Uterus (tissue), 4 donors: ENCODE measurements around the gene OR1A1. TPM values are rescaled to one million over a fixed set of nuclear protein-coding genes. Genes with fewer than 3 reads are reported as not detected.

Source experiments
- DNase-seq, 2 donors: peaks; one replicate each; pipeline ENCODE4 v3.0.0-alpha.2; 2019 to 2020
- H3K27ac ChIP-seq, 2 donors: fragments of 200-600 bp; sonication (generic); 1 replicate in 1 of 2; 2 replicates in 1 of 2; pipeline ENCODE4 v1.5.1; 2016 to 2018
- H3K27me3 ChIP-seq, 2 donors: fragments of 200-600 bp; sonication (generic); one replicate each; pipeline ENCODE4 v1.5.1; 2018 to 2019; ENCODE audit warnings: control low read depth in 1 of 2
- H3K36me3 ChIP-seq, 2 donors: fragments of 200-600 bp; sonication (generic); one replicate each; pipeline ENCODE4 v1.5.1; 2019; ENCODE audit warnings: control low read depth in 1 of 2
- H3K4me1 ChIP-seq, 2 donors: fragments of 200-600 bp; sonication (generic); one replicate each; pipeline ENCODE4 v1.5.1; 2018 to 2019; ENCODE audit warnings: control low read depth in 1 of 2
- H3K4me3 ChIP-seq, 2 donors: fragments of 200-600 bp; sonication (generic); 1 replicate in 1 of 2; 2 replicates in 1 of 2; pipeline ENCODE4 v1.5.1; 2018 to 2019; ENCODE audit warnings: mild to moderate bottlenecking in 1 of 2
- H3K9me3 ChIP-seq, 2 donors: fragments of 200-600 bp; sonication (generic); one replicate each; pipeline ENCODE4 v1.5.1; 2019; ENCODE audit warnings: control low read depth in 1 of 2
- POLR2A ChIP-seq, 2 donors: fragments of 450-650 bp; IDR thresholded peaks; one replicate each; pipeline ENCODE4 v1.6.1; 2016; ENCODE audit warnings: antibody characterized with exemption in 2 of 2, mild to moderate bottlenecking in 1 of 2, moderate library complexity in 1 of 2
- intact Hi-C: fragments of 100-400 bp; cut with DNase I; formaldehyde crosslinking; loops from one replicate; pipeline ENCODE4 v1.15.1; 2023; ENCODE audit warnings: low total_unique reads
- total RNA-seq, 4 donors: library from RNA; depleted of rRNA in 3 of 4; stranded (reverse); fragments of >200 nt in 3 of 4; gene quantifications; one replicate each; pipeline versions ENCODE4 v1.1.0 to v1.2.4, GENCODE V29; 2014 to 2023
- TF ChIP-seq, protein P1 (sequence below), 4 experiments: fragments of 200-600 bp in 2 of 4; fragments of 450-650 bp in 2 of 4; sonication (generic) in 2 of 4; IDR thresholded peaks; one replicate each; pipeline ENCODE4 v1.5.1; 2016 to 2019; ENCODE audit warnings: antibody characterized with exemption in 4 of 4, mild to moderate bottlenecking in 2 of 4, moderate library complexity in 1 of 4
- donor health status: DM: yes; HTN: yes; CAD: no.

The OR1A1 gene
- total RNA-seq, 4 donors from 2014 or later: not detected

DNA sequence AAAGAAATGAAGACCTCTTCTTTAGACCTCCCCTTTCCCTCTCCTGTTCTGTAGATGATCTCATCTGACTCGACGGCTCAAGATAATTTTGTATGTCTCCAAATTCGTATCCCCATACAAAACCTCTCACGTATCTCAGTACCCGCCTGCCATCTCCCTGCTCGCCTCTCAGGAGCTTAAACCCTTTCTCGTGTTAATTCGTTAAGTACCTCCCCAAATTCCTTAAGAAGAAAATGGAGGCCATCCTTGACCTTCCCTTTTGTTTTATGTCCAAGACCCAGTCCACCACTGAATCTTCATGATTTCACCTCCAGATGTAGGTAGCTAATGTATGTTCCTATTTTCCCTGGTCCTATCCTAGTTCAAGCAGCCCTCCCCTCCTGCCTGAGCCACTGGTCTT, 49.1 kb downstream of the OR1A1 start:
- no peak for TF ChIP-seq POLR2A (IDR thresholded peaks at IDR 0.05)
- TF ChIP-seq, protein P1, sequence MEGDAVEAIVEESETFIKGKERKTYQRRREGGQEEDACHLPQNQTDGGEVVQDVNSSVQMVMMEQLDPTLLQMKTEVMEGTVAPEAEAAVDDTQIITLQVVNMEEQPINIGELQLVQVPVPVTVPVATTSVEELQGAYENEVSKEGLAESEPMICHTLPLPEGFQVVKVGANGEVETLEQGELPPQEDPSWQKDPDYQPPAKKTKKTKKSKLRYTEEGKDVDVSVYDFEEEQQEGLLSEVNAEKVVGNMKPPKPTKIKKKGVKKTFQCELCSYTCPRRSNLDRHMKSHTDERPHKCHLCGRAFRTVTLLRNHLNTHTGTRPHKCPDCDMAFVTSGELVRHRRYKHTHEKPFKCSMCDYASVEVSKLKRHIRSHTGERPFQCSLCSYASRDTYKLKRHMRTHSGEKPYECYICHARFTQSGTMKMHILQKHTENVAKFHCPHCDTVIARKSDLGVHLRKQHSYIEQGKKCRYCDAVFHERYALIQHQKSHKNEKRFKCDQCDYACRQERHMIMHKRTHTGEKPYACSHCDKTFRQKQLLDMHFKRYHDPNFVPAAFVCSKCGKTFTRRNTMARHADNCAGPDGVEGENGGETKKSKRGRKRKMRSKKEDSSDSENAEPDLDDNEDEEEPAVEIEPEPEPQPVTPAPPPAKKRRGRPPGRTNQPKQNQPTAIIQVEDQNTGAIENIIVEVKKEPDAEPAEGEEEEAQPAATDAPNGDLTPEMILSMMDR (IDR thresholded peaks at IDR 0.05): no peak
- no peaks in the 10 kb centered on the region for H3K27me3 ChIP-seq
- intact Hi-C loops: no loop called here
- no peak for DNase-seq
- no peaks in the 10 kb centered on the region for H3K4me1 ChIP-seq
- no peak overlapping the region for H3K4me3 ChIP-seq
- no peaks in the 10 kb centered on the region for H3K36me3 ChIP-seq
- no peaks in the 10 kb centered on the region for H3K9me3 ChIP-seq
- H3K27ac ChIP-seq: no peak overlapping the region

DNA sequence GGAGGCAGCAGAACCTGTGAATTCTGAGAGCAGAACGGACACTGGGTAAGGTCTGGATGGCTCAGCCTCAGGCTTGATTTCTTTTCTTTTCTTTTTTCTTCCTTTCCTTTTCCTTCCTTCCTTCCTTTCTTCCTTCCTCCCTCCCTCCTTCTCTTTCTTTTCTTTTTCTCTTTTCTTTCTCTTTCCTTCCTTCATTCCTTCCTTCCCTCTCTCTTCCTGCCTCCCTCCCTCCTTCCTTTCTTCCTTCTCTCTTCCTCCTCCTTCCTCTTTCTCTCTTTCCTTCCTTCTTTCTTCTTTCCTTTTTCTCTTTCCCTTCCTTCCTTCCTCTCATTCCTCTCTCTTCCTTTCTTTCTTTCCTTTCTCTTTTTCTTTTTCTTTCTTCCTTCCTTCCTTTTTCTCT, 52.7 kb downstream of the OR1A1 start:
- Histone ChIP-seq H3K36me3 (no peaks in the 10 kb centered on the region), H3K4me1 (no peaks in the 10 kb centered on the region), H3K9me3 (no peaks in the 10 kb centered on the region), H3K27me3 (no peaks in the 10 kb centered on the region), H3K4me3 (no peak overlapping the region), H3K27ac (no peak overlapping the region)
- intact Hi-C loops: no loop called here
- no peak for DNase-seq
- no peak for TF ChIP-seq POLR2A (IDR thresholded peaks at IDR 0.05)
- TF ChIP-seq, protein P1 (IDR thresholded peaks at IDR 0.05): no peak

DNA sequence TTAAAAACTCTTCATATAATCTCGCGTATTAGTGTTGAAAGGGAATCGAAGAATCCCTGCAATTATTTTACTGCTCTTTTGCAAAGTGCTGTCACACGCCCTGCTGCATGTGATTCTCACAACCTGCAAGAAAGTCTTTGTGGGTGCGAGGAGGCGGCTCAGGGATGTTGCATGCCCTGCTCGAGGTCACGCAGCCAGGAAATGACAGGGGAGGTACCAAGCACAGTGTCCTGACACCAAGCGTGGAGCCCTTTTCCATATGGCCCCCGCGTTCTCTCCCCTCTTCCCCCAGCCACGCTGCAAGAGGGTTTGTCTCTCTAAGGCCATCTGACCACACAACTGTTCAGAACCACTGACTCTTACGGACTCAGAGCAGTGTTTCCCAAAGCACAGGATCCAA, 53.1 kb downstream of the OR1A1 start:
- no peaks in the 10 kb centered on the region for H3K4me1 ChIP-seq
- no peaks in the 10 kb centered on the region for H3K36me3 ChIP-seq
- no peak overlapping the region for H3K27ac ChIP-seq
- H3K9me3 ChIP-seq: no peaks in the 10 kb centered on the region
- H3K27me3 ChIP-seq: no peaks in the 10 kb centered on the region
- TF ChIP-seq, protein P1 (IDR thresholded peaks at IDR 0.05): no peak
- TF ChIP-seq POLR2A (IDR thresholded peaks at IDR 0.05): no peak
- no peak for DNase-seq
- H3K4me3 ChIP-seq: no peak overlapping the region
- intact Hi-C loops: no loop called here

Other genes starting within 250 kb of the OR1A1 start
- gene OR1D5, start 144.1 kb upstream of the OR1A1 start, total RNA-seq: not detected
- gene OR1D2, start 103.2 kb upstream of the OR1A1 start, total RNA-seq: not detected
- gene OR1G1, start 80.1 kb upstream of the OR1A1 start, total RNA-seq: not detected
- gene OR1A2, start 10.1 kb upstream of the OR1A1 start, total RNA-seq: not detected
- under 1 TPM in 1 of 4 donors, not detected in 3; 0.35 TPM for gene OR3A1, start 90.7 kb downstream of the OR1A1 start, total RNA-seq
- gene OR3A2, start 178.6 kb downstream of the OR1A1 start, total RNA-seq: not detected
- gene OR1E1, start 190.7 kb downstream of the OR1A1 start, total RNA-seq: not detected
- not detected for gene OR3A3, start 203.7 kb downstream of the OR1A1 start, total RNA-seq
- gene OR1E2, start 226.2 kb downstream of the OR1A1 start, total RNA-seq: 1 to 10 TPM in 1 of 4 donors, not detected in 3; 4.6 TPM